ENCODE measurements around the gene ATP5ME.

- TF ChIP-seq, protein P1, sequence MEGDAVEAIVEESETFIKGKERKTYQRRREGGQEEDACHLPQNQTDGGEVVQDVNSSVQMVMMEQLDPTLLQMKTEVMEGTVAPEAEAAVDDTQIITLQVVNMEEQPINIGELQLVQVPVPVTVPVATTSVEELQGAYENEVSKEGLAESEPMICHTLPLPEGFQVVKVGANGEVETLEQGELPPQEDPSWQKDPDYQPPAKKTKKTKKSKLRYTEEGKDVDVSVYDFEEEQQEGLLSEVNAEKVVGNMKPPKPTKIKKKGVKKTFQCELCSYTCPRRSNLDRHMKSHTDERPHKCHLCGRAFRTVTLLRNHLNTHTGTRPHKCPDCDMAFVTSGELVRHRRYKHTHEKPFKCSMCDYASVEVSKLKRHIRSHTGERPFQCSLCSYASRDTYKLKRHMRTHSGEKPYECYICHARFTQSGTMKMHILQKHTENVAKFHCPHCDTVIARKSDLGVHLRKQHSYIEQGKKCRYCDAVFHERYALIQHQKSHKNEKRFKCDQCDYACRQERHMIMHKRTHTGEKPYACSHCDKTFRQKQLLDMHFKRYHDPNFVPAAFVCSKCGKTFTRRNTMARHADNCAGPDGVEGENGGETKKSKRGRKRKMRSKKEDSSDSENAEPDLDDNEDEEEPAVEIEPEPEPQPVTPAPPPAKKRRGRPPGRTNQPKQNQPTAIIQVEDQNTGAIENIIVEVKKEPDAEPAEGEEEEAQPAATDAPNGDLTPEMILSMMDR (conservative IDR thresholded peaks at IDR 0.05; ENCODE audit: low read length), result no peak
- no peak for TF ChIP-seq EZH2phosphoT487 (IDR thresholded peaks at IDR 0.05; ENCODE audit: borderline replicate concordance, low read depth, low read length)
These were observed 24.2 kb downstream of the ATP5ME start for GRCh38 chr4:649751-650310.
